Measurements from ENCODE around the gene IPO11.

GRCh38 chr5:62605638-62606037 lies 193.1 kb downstream of the IPO11 start:
- no peak for TF ChIP-seq EZH2 (IDR thresholded peaks at IDR 0.05)
- TF ChIP-seq CTCF (IDR thresholded peaks at IDR 0.05), result no peak
- no peak for TF ChIP-seq EZH2phosphoT487 (IDR thresholded peaks at IDR 0.05)
